OCI-LY7 (cell line): ENCODE data around the gene OSCP1.

ENCODE experiments used
- CTCF ChIP-seq: fragments of 200-600 bp; sonication (generic); conservative IDR thresholded peaks from 2 replicates; pipeline ENCODE4 v1.5.1; 2014; ENCODE audit warnings: mild to moderate bottlenecking, antibody characterized with exemption, low read length, moderate library complexity, mixed read lengths
- EZH2phosphoT487 ChIP-seq: fragments of 200-600 bp; sonication (generic); IDR thresholded peaks from 2 replicates; pipeline ENCODE4 v1.6.1; 2018; ENCODE audit warnings: low read depth, borderline replicate concordance, mild to moderate bottlenecking, mixed run types, antibody characterized with exemption, low read length, moderate library complexity, mixed read lengths

GRCh38 chr1:36382231-36382630 lies 68.0 kb downstream of the OSCP1 start:
- TF ChIP-seq EZH2phosphoT487 (no peak), CTCF (no peak)
